AG04450 (cell line): Measurements from ENCODE around the gene TIAM1. TPM values are rescaled to one million over a fixed set of nuclear protein-coding genes. Genes with fewer than 3 reads are reported as not detected.
A peak's percentile ranks its signal among the peaks of the same experiment; 100 is the strongest.

Experiments
- CTCF ChIA-PET: fragments of 300-600, 350-600 bp; formaldehyde crosslinking; extraction: SDS; loops from one replicate; lab custom pipeline; 2022; ENCODE audit warnings: antibody characterized with exemption, inconsistent platforms; lab: Charles Lee
- POLR2A ChIA-PET: fragments of 350-600 bp; formaldehyde crosslinking; extraction: SDS; loops from one replicate; lab custom pipeline; 2021; ENCODE audit warnings: antibody characterized with exemption, inconsistent platforms; lab: Yijun Ruan, JAX
- DNase-seq: peaks from one replicate; pipeline ENCODE4 v3.0.0-alpha.2; 2011; ENCODE audit warnings: low read depth, low spot score
- H3K27ac ChIP-seq: one replicate; pipeline ENCODE4 v1.5.1; 2012; ENCODE audit warnings: low read depth, low read length, control low read depth
- H3K27me3 ChIP-seq: one replicate; pipeline ENCODE4 v1.6.0; 2012; ENCODE audit warnings: low read length; ENCODE audit not compliant: control insufficient read depth, insufficient read depth
- H3K4me3 ChIP-seq: 2 replicates; pipeline ENCODE4 v1.5.1; 2011; ENCODE audit warnings: mild to moderate bottlenecking, low read depth, low read length, control low read depth
- H3K9me3 ChIP-seq: 2 replicates; pipeline ENCODE4 v1.5.1; 2012; ENCODE audit warnings: low read length; ENCODE audit not compliant: control insufficient read depth, insufficient read depth
- polyA plus RNA-seq: library from polyadenylated mRNA; depleted of rRNA; stranded (reverse); fragments of >200 nt; gene quantifications from 2 replicates; pipeline ENCODE4 v1.2.3, GENCODE V29; 2011
- TF ChIP-seq, protein P1 (sequence below): IDR thresholded peaks from 2 replicates; pipeline ENCODE4 v1.5.1; 2011; ENCODE audit warnings: low read depth, low read length, control low read depth, inconsistent platforms

TIAM1 gene
- polyA plus RNA-seq, 1 experiment, result 2.1 TPM

GRCh38 chr21:31370893-31371544, 27.0 kb upstream of the TIAM1 start:
- no peak overlapping the region for H3K4me3 ChIP-seq
- DNase-seq, result no peak
- peaks cover 4% of the 10 kb centered on the region for H3K27me3 ChIP-seq
- ChIA-PET POLR2A (no interaction called here), CTCF (interaction anchor here (1.0 to 1.4 kb wide), 2 partner anchors 188 to 233 kb away, joined by 3 to 4 read pairs; no protein-coding TSS in a partner anchor)
- no peak overlapping the region for H3K27ac ChIP-seq
- no peaks in the 10 kb centered on the region for H3K9me3 ChIP-seq
- TF ChIP-seq, protein P1, sequence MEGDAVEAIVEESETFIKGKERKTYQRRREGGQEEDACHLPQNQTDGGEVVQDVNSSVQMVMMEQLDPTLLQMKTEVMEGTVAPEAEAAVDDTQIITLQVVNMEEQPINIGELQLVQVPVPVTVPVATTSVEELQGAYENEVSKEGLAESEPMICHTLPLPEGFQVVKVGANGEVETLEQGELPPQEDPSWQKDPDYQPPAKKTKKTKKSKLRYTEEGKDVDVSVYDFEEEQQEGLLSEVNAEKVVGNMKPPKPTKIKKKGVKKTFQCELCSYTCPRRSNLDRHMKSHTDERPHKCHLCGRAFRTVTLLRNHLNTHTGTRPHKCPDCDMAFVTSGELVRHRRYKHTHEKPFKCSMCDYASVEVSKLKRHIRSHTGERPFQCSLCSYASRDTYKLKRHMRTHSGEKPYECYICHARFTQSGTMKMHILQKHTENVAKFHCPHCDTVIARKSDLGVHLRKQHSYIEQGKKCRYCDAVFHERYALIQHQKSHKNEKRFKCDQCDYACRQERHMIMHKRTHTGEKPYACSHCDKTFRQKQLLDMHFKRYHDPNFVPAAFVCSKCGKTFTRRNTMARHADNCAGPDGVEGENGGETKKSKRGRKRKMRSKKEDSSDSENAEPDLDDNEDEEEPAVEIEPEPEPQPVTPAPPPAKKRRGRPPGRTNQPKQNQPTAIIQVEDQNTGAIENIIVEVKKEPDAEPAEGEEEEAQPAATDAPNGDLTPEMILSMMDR, result no peak

- H3K27ac ChIP-seq, result no peak overlapping the region
- no peaks in the 10 kb centered on the region for H3K9me3 ChIP-seq
- CTCF ChIA-PET, result interaction anchor here (1.0 to 1.4 kb wide), 2 partner anchors 189 to 234 kb away, joined by 3 to 4 read pairs; no protein-coding TSS in a partner anchor
- no peak for DNase-seq
- POLR2A ChIA-PET, result no interaction called here
- peaks cover 4% of the 10 kb centered on the region for H3K27me3 ChIP-seq
- H3K4me3 ChIP-seq, result no peak overlapping the region
- TF ChIP-seq, protein P1, result no peak
Measured at GRCh38 chr21:31370281-31370892, 26.3 kb upstream of the TIAM1 start.

- DNase-seq, result no peak
- Histone ChIP-seq H3K4me3 (no peak overlapping the region), H3K27ac (no peak overlapping the region), H3K9me3 (no peaks in the 10 kb centered on the region), H3K27me3 (no peaks in the 10 kb centered on the region)
- CTCF ChIA-PET, result interaction anchor here (0.6 kb wide), 1 partner anchor 30 kb away, joined by 3 read pairs; no protein-coding TSS in a partner anchor
- TF ChIP-seq, protein P1, result no peak
- POLR2A ChIA-PET, result no interaction called here
Measured at GRCh38 chr21:31368361-31368760, 24.3 kb upstream of the TIAM1 start.

- DNase-seq, result no peak
- CTCF ChIA-PET, result no interaction called here
- Histone ChIP-seq H3K27me3 (no peaks in the 10 kb centered on the region), H3K9me3 (no peaks in the 10 kb centered on the region), H3K27ac (no peak overlapping the region), H3K4me3 (no peak overlapping the region)
- TF ChIP-seq, protein P1, result no peak
- POLR2A ChIA-PET, result no interaction called here
Measured at GRCh38 chr21:31367801-31368200, 23.7 kb upstream of the TIAM1 start.

DNA sequence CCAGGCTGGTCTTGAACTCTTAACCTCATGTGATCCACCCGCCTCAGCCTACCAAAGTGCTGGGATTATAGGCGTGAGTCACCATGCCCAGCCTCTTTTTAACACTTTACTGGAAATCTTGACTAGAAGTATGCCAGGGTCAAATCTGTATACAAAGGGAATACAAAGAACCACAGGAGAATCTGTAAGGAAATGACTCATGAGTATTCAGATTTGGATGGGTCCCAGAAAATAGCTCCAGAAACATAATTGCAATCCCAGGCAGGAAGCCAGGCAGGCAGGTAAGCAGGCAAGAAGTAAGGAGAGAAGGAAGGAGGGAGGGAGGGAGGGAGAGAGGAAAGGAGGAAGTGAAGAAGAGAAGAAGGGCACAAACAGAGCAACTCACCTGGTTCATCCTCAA, 22.8 kb upstream of the TIAM1 start:
- Histone ChIP-seq H3K4me3 (no peak overlapping the region), H3K27ac (no peak overlapping the region), H3K9me3 (no peaks in the 10 kb centered on the region), H3K27me3 (no peaks in the 10 kb centered on the region)
- peak; percentile 48 for DNase-seq
- POLR2A ChIA-PET, result no interaction called here
- TF ChIP-seq, protein P1, result no peak
- CTCF ChIA-PET, result interaction anchor here (1.0 kb wide), 1 partner anchor 19 kb away, joined by 4 read pairs; no protein-coding TSS in a partner anchor
